GM13976 (cell line): ENCODE results near the gene CHST12.
A peak's percentile ranks its signal among the peaks of the same experiment; 100 is the strongest.

Experiments used
- DNase-seq: peaks from one replicate; pipeline ENCODE4 v3.0.0; 2012; ENCODE audit warnings: low spot score
- in situ Hi-C: fragments of 300-500 bp; cut with MboI; formaldehyde crosslinking; loops from one replicate; pipeline ENCODE4 v1.12.0; 2022; ENCODE audit warnings: low sequenced_read_pairs, mixed read lengths, inconsistent platforms; ENCODE audit not compliant: unreplicated experiment
- TF ChIP-seq, protein P1 (sequence below): IDR thresholded peaks from 2 replicates; pipeline ENCODE4 v1.5.1; 2012; ENCODE audit warnings: borderline replicate concordance, mild to moderate bottlenecking; ENCODE audit not compliant: insufficient read depth; ENCODE audit errors: extremely low read depth, missing control alignments, control extremely low read depth

CHST12 gene

DNA sequence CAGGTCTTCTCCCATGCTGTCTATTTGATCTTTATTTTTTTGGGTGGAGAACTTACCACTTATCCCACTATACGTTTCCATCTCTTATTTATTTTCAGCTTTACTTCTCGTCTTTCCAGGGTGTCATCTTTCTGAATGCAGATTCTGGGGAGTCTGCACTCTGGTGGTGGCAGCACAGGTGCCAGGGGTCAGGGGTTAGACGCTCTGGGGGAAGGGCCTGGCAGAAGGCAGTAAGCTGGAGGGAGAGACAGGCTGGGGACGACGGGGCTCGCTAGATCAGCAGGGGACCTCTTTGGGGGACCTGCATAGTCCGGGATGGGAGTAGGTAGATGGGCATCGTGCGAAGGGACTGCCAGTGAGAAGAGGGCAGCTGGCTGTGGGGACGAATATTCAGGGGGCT is 22.3 kb downstream of the CHST12 start:
- TF ChIP-seq, protein P1, sequence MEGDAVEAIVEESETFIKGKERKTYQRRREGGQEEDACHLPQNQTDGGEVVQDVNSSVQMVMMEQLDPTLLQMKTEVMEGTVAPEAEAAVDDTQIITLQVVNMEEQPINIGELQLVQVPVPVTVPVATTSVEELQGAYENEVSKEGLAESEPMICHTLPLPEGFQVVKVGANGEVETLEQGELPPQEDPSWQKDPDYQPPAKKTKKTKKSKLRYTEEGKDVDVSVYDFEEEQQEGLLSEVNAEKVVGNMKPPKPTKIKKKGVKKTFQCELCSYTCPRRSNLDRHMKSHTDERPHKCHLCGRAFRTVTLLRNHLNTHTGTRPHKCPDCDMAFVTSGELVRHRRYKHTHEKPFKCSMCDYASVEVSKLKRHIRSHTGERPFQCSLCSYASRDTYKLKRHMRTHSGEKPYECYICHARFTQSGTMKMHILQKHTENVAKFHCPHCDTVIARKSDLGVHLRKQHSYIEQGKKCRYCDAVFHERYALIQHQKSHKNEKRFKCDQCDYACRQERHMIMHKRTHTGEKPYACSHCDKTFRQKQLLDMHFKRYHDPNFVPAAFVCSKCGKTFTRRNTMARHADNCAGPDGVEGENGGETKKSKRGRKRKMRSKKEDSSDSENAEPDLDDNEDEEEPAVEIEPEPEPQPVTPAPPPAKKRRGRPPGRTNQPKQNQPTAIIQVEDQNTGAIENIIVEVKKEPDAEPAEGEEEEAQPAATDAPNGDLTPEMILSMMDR, result no peak
- in situ Hi-C loops, result no loop called here
- no peak for DNase-seq

DNA sequence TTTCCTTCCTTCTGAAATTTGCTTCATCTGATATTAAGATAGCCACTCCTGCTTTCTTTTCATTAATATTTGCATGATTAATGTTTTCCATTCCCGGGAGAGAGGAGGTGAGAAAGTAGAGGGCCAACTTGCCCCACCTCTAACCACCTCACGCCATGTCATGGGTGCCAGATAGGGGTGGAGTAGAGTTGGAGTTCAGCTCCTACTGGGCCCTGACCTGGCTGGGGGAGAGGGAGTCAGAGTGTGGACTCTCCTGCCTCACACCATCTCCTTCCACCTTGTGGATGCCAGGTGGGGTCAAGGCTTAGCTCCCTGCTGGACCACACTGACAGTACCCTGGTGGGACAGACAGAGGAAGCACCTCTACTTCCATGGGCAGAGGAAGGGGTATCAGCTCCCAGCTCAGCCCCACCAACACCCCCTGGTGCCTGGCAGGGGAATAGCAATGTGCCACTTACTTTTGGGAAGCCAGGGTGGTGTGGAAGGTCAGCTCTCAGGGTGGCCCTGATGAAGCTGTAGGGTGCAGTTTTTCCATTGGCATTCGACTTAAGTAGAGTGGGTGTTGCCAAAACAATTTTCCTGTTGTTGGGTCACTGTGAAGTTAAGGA is 28.0 kb downstream of the CHST12 start:
- TF ChIP-seq, protein P1, result no peak
- DNase-seq, result peak; percentile 52
- in situ Hi-C loops, result no loop called here

DNA sequence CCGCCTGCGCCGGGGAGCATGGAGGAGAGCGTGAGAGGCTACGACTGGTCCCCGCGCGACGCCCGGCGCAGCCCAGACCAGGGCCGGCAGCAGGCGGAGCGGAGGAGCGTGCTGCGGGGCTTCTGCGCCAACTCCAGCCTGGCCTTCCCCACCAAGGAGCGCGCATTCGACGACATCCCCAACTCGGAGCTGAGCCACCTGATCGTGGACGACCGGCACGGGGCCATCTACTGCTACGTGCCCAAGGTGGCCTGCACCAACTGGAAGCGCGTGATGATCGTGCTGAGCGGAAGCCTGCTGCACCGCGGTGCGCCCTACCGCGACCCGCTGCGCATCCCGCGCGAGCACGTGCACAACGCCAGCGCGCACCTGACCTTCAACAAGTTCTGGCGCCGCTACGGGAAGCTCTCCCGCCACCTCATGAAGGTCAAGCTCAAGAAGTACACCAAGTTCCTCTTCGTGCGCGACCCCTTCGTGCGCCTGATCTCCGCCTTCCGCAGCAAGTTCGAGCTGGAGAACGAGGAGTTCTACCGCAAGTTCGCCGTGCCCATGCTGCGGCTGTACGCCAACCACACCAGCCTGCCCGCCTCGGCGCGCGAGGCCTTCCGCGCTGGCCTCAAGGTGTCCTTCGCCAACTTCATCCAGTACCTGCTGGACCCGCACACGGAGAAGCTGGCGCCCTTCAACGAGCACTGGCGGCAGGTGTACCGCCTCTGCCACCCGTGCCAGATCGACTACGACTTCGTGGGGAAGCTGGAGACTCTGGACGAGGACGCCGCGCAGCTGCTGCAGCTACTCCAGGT is 29.7 kb downstream of the CHST12 start:
- TF ChIP-seq, protein P1, result no peak
- in situ Hi-C loops, result no loop called here
- no peak for DNase-seq

DNA sequence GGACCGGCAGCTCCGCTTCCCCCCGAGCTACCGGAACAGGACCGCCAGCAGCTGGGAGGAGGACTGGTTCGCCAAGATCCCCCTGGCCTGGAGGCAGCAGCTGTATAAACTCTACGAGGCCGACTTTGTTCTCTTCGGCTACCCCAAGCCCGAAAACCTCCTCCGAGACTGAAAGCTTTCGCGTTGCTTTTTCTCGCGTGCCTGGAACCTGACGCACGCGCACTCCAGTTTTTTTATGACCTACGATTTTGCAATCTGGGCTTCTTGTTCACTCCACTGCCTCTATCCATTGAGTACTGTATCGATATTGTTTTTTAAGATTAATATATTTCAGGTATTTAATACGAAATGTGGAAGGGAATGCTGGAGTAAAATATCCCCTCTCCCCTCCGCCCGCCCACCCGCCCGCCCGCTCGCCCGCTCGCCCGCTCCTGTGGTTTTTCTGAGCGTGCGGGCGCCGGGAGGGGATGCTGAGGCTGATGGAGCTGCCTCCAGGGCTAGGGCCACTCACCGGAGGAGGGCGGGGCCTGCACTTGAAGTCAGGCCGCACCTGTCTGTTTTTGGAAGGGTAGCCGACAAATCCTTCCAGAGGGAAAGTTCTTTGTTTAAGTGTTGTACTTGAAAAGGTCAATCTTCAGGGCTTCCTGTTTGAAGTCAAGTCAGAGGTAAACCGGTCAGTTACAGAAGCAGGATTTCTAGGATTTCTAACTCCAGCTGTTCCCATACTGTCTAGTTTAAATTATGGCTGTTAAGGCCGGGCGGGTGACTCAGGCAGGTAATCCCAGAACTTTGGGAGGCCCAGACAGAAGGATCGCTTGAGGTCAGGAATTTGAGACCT is 30.5 kb downstream of the CHST12 start:
- peak; percentile 21 for DNase-seq
- in situ Hi-C loops, result no loop called here
- TF ChIP-seq, protein P1, result no peak

DNA sequence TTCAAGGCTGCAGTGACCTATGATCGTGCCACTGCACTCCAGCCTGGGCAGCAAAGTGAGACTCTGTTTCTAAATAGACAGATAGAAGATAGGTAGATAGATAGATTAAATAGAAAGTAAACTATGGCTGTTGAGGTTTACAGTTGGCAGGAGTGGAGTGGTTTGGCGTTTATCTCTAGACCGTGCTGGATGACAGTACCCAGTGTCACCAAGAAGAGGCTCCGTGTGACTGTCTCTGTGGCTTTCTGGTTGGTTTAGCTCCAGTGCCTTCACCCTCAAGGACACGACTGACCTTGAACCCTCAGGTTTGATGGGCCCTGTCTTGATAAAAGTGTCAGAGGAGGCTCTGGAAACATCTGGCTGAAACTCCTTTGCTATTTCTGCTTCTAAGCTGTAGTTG is 31.7 kb downstream of the CHST12 start:
- TF ChIP-seq, protein P1, result no peak
- in situ Hi-C loops, result no loop called here
- DNase-seq, result no peak

DNA sequence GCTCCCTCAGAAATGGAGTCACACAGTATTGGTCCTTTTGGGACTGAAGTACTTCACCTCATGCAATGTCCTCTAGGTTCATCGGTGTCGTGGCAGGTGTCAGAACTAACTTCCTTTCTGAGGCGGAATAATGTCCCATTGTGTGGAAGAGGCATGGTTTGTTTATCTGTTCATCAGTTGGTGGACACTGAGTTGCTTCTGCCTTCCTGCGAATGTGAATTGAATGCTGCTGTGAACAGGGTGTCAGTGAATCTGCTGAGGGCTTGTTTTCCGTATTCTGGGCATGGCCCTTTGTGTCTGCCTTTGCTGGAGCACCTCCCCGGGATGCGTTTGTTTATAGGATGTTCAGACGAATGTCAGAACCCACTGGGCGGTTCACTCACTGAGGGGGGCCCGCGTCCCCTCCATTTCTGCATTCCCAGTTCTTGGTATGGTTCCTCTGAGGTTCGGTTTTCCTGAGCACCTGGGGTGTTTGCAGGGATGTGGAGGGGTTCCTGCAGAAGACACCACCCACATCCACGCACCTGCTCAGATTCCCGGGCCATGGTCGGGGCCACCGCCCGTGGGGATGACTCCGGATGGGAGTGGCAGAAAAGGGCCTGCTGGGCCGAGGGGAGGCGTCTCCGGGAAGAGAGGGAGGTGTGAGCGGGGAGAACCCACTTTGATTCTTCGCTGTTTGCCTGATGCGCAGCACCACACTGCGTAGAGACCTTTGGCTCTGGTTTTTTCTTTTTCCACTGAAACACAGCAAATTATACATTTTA is 33.1 kb downstream of the CHST12 start:
- TF ChIP-seq, protein P1, result no peak
- in situ Hi-C loops, result no loop called here
- DNase-seq, result no peak
